IMR-90 (cell line): ENCODE measurements around the gene E2F4. TPM values are rescaled to one million over a fixed set of nuclear protein-coding genes. Genes with fewer than 3 reads are reported as not detected.

ENCODE experiments used
- ATAC-seq: fragments of 200-7000 bp; cut with Tn5 transposase; 2 replicates; pipeline ENCODE4 v1.9.1; 2020; ENCODE audit warnings: low read depth, mild to moderate bottlenecking, moderate library complexity
- BruUV-seq: library from RNA; stranded (reverse); fragments of 400-500 nt; replicated peaks from 2 replicates; lab custom pipeline; 2021; lab: Mats Ljungman, UMichigan
- CTCF ChIA-PET: fragments of 300-600 bp; formaldehyde crosslinking; extraction: SDS; loops from one replicate; lab custom pipeline; 2021; ENCODE audit warnings: antibody characterized with exemption; lab: Yijun Ruan, JAX
- POLR2A ChIA-PET: fragments of 300-600 bp; sonication (Branson Sonifier 250); formaldehyde crosslinking; loops from one replicate; lab custom pipeline; 2022; ENCODE audit warnings: antibody characterized with exemption; ENCODE audit not compliant: unreplicated experiment; lab: Charles Lee
- DNase-seq: peaks from one replicate; pipeline ENCODE4 v3.0.0; 2013
- H2AFZ ChIP-seq: replicated peaks from 2 replicates; pipeline ENCODE3; 2013; ENCODE audit warnings: low read length, mild to moderate bottlenecking; ENCODE audit not compliant: poor library complexity
- H2AK5ac ChIP-seq: 2 replicates; pipeline ENCODE4 v1.6.1; 2013; ENCODE audit warnings: low read depth, low read length, inconsistent platforms
- H2AK9ac ChIP-seq: replicated peaks from 2 replicates; pipeline ENCODE3; 2013; ENCODE audit warnings: mild to moderate bottlenecking, low read depth, low read length, moderate library complexity; ENCODE audit not compliant: poor library complexity
- H2BK120ac ChIP-seq: 2 replicates; pipeline ENCODE4 v1.6.1; 2013; ENCODE audit warnings: low read depth, low read length, inconsistent platforms
- H2BK15ac ChIP-seq: 3 replicates; pipeline ENCODE4 v1.6.1; 2013; ENCODE audit warnings: low read depth, low read length, inconsistent platforms
- H2BK20ac ChIP-seq: 2 replicates; pipeline ENCODE4 v1.6.1; 2013; ENCODE audit warnings: low read depth, mild to moderate bottlenecking, inconsistent platforms, low read length, moderate library complexity
- H2BK5ac ChIP-seq: 2 replicates; pipeline ENCODE4 v1.6.1; 2013; ENCODE audit warnings: mild to moderate bottlenecking, low read depth, low read length, inconsistent platforms; ENCODE audit not compliant: poor library complexity, severe bottlenecking
- H3K14ac ChIP-seq: replicated peaks from 2 replicates; pipeline ENCODE4 v1.6.1; 2013; ENCODE audit warnings: low read depth, low read length, inconsistent platforms
- H3K18ac ChIP-seq: 2 replicates; pipeline ENCODE4 v1.6.1; 2013; ENCODE audit warnings: low read depth, low read length, control low read depth
- H3K23ac ChIP-seq: 2 replicates; pipeline ENCODE4 v1.6.1; 2013; ENCODE audit warnings: low read depth, low read length, inconsistent platforms
- H3K27ac ChIP-seq: 2 replicates; pipeline ENCODE4 v1.5.1; 2013; ENCODE audit warnings: mild to moderate bottlenecking, control low read depth, low read length; ENCODE audit not compliant: insufficient read depth
- H3K27me3 ChIP-seq: 2 replicates; pipeline ENCODE4 v1.6.1; 2013; ENCODE audit warnings: low read length; ENCODE audit not compliant: control insufficient read depth, insufficient read depth
- H3K36me3 ChIP-seq: 2 replicates; pipeline ENCODE4 v1.6.1; 2013; ENCODE audit warnings: low read length, mixed read lengths; ENCODE audit not compliant: control insufficient read depth, insufficient read depth
- H3K4ac ChIP-seq: 2 replicates; pipeline ENCODE4 v1.6.1; 2013; ENCODE audit warnings: low read depth, low read length, inconsistent platforms
- H3K4me1 ChIP-seq: 2 replicates; pipeline ENCODE4 v1.6.1; 2013; ENCODE audit warnings: low read length, mixed read lengths; ENCODE audit not compliant: control insufficient read depth, insufficient read depth
- H3K4me2 ChIP-seq: 2 replicates; pipeline ENCODE4 v1.6.1; 2013; ENCODE audit warnings: low read depth, mild to moderate bottlenecking, control low read depth, low read length, moderate library complexity
- H3K4me3 ChIP-seq: 2 replicates; pipeline ENCODE4 v1.5.1; 2013; ENCODE audit warnings: low read depth, mild to moderate bottlenecking, control low read depth, low read length, moderate library complexity; ENCODE audit not compliant: insufficient read depth
- H3K56ac ChIP-seq: 2 replicates; pipeline ENCODE4 v1.6.1; 2013; ENCODE audit warnings: low read length, inconsistent platforms; ENCODE audit not compliant: insufficient read depth; ENCODE audit errors: extremely low read depth
- H3K79me1 ChIP-seq, 2 experiments: 2 replicates each; pipeline ENCODE4 v1.6.1; 2013; ENCODE audit warnings: low read length in 2 of 2, inconsistent platforms in 1 of 2, low read depth in 1 of 2
- H3K9ac ChIP-seq: 2 replicates; pipeline ENCODE4 v1.6.1; 2013; ENCODE audit warnings: low read depth, low read length, control low read depth
- H3K9me1 ChIP-seq: 2 replicates; pipeline ENCODE4 v1.6.1; 2013; ENCODE audit warnings: low read length, inconsistent platforms; ENCODE audit not compliant: insufficient read depth
- H3K9me3 ChIP-seq: 2 replicates; pipeline ENCODE4 v1.6.1; 2013; ENCODE audit warnings: low read length; ENCODE audit not compliant: control insufficient read depth, insufficient read depth
- H4K20me1 ChIP-seq: 2 replicates; pipeline ENCODE4 v1.6.1; 2013; ENCODE audit warnings: low read length, inconsistent platforms; ENCODE audit not compliant: insufficient read depth
- H4K5ac ChIP-seq: 2 replicates; pipeline ENCODE4 v1.6.1; 2013; ENCODE audit warnings: mild to moderate bottlenecking, low read depth, low read length, control low read depth
- H4K8ac ChIP-seq, 2 experiments: 2 replicates each; pipeline ENCODE4 v1.6.1; 2013; ENCODE audit warnings: low read depth in 2 of 2, low read length in 2 of 2, control low read depth in 1 of 2, inconsistent platforms in 1 of 2
- H4K91ac ChIP-seq: 2 replicates; pipeline ENCODE4 v1.6.1; 2013; ENCODE audit warnings: low read depth, low read length, inconsistent platforms; ENCODE audit not compliant: insufficient read depth
- CEBPB ChIP-seq: IDR thresholded peaks from 2 replicates; pipeline ENCODE4 v1.6.1; 2012; ENCODE audit warnings: low read depth, low read length, improper control_type of control experiment
- CHD1 ChIP-seq: IDR thresholded peaks from 2 replicates; pipeline ENCODE4 v1.6.1; 2012; ENCODE audit warnings: low read depth, low read length, improper control_type of control experiment
- FOS ChIP-seq: fragments of 150-350 bp; IDR thresholded peaks from 2 replicates; pipeline ENCODE4 v1.6.1; 2016; ENCODE audit warnings: low read depth, low read length
- MAFK ChIP-seq: IDR thresholded peaks from 2 replicates; pipeline ENCODE4 v1.6.1; 2012; ENCODE audit warnings: low read depth, low read length, improper control_type of control experiment
- MAZ ChIP-seq: IDR thresholded peaks from 2 replicates; pipeline ENCODE4 v1.6.1; 2012; ENCODE audit warnings: low read depth, mild to moderate bottlenecking, low read length, improper control_type of control experiment, moderate library complexity, borderline replicate concordance
- MXI1 ChIP-seq: IDR thresholded peaks from 2 replicates; pipeline ENCODE4 v1.6.1; 2012; ENCODE audit warnings: low read depth, mild to moderate bottlenecking, low read length, moderate library complexity, borderline replicate concordance
- POLR2A ChIP-seq: IDR thresholded peaks from 2 replicates; pipeline ENCODE4 v1.6.1; 2012; ENCODE audit warnings: mild to moderate bottlenecking, low read depth, low read length
- RAD21 ChIP-seq: IDR thresholded peaks from 2 replicates; pipeline ENCODE4 v1.6.1; 2012; ENCODE audit warnings: low read length, improper control_type of control experiment
- RCOR1 ChIP-seq: IDR thresholded peaks from 2 replicates; pipeline ENCODE4 v1.6.1; 2012; ENCODE audit warnings: mild to moderate bottlenecking, low read length, improper control_type of control experiment; ENCODE audit not compliant: insufficient replicate concordance
- RFX5 ChIP-seq: IDR thresholded peaks from 2 replicates; pipeline ENCODE4 v1.8.0; 2012; ENCODE audit warnings: low read depth, mild to moderate bottlenecking, low read length, moderate library complexity
- USF2 ChIP-seq: fragments of 150-350 bp; IDR thresholded peaks from 2 replicates; pipeline ENCODE4 v1.6.1; 2017; ENCODE audit warnings: mild to moderate bottlenecking, antibody characterized with exemption, low read length, low read depth
- WGBS, 2 experiments: methylation state at CpG; one replicate each; pipeline versions ENCODE4 v1.1.5 to v1.1.7; 2013; ENCODE audit warnings: missing lambda C conversion rate in 2 of 2; ENCODE audit not compliant: insufficient read length in 1 of 2; ENCODE audit errors: extremely low coverage in 2 of 2; 5-methylcytosine and 5-hydroxymethylcytosine counted together
- dilution Hi-C: fragments of 300-500 bp; cut with HindIII; formaldehyde crosslinking; loops from one replicate; pipeline ENCODE4 v1.14.3; 2018; ENCODE audit warnings: low sequenced_read_pairs; ENCODE audit not compliant: unreplicated experiment
- in situ Hi-C: fragments of 300-500 bp; cut with MboI; formaldehyde crosslinking; loops from 3 replicates; pipeline ENCODE4 v1.14.3; 2019; ENCODE audit warnings: low sequenced_read_pairs, inconsistent platforms, mixed read lengths
- intact Hi-C: fragments of 100-400 bp; cut with micrococcal nuclease; formaldehyde crosslinking; loops from 2 replicates; pipeline ENCODE4 v1.10.0; 2022
- polyA plus RNA-seq, 3 experiments: library from polyadenylated mRNA; depleted of rRNA; stranded (reverse); fragments of >200 nt; gene quantifications; 2 replicates each; pipeline ENCODE4 v1.2.3, GENCODE V29; 2012; ENCODE audit warnings: low replicate concordance in 1 of 3
- total RNA-seq: library from RNA; depleted of rRNA; stranded (reverse); fragments of >200 nt; gene quantifications from 2 replicates; pipeline ENCODE4 v1.2.3, GENCODE V29; 2012
- TF ChIP-seq, protein P1 (sequence below): fragments of 150-350 bp; IDR thresholded peaks from 2 replicates; pipeline ENCODE4 v1.6.1; 2016; ENCODE audit warnings: low read depth, mild to moderate bottlenecking, low read length, moderate library complexity, borderline replicate concordance
- TF ChIP-seq, protein P2 (sequence below): conservative IDR thresholded peaks from 2 replicates; pipeline ENCODE4 v1.5.1; 2012; ENCODE audit warnings: mild to moderate bottlenecking, low read depth, low read length, improper control_type of control experiment

Gene E2F4
- total and polyA plus RNA-seq, 2 of the 4 experiments (the other 2 are of a cell fraction), result 63.4 to 103 TPM

DNA sequence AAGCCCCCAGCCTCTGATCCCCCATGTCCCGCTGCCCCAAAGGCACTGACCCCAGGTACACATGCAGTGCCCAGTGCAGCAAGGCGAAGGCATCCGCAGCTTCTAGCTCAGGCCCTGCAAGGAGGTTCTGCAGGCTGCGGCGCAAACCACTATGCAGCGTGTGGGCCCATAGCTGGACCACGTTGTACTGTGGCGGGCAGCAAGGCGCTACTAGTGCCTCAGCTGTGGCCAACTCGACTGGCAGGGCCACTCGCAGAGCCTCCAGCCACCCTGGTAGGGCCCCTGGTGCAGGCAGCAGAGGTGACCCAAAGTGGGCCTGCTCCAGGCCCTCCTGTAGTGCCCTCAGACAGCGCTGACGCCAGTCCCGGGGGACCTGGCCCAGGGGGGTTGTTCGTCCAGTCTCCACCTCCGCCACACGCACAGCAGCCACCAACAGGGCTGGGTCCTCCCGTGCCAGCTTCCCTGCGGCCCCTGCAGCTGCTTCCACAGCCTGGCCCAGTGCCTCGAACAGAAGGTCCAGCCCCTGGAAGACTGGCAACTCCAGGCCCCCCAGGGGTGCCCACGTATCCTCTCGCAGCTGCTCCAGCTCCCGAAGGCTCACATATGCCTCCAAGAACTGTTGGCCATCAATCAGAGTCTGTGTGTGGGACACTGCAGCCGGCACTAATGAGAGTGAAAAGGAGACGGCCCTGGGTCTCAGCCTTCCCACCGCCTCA lies 4.6 kb upstream of the E2F4 start:
- H3K56ac ChIP-seq, result no peak overlapping the region
- no peak for TF ChIP-seq MXI1
- no peak for TF ChIP-seq CHD1
- no peak for TF ChIP-seq RAD21
- TF ChIP-seq USF2, result no peak
- no peak for TF ChIP-seq MAFK
- TF ChIP-seq, protein P1, sequence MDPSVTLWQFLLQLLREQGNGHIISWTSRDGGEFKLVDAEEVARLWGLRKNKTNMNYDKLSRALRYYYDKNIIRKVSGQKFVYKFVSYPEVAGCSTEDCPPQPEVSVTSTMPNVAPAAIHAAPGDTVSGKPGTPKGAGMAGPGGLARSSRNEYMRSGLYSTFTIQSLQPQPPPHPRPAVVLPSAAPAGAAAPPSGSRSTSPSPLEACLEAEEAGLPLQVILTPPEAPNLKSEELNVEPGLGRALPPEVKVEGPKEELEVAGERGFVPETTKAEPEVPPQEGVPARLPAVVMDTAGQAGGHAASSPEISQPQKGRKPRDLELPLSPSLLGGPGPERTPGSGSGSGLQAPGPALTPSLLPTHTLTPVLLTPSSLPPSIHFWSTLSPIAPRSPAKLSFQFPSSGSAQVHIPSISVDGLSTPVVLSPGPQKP, result no peak
- TF ChIP-seq CEBPB, result no peak
- no peak for TF ChIP-seq FOS
- no peak for TF ChIP-seq RCOR1
- TF ChIP-seq MAZ, result no peak
- TF ChIP-seq POLR2A, result no peak
- TF ChIP-seq, protein P2, sequence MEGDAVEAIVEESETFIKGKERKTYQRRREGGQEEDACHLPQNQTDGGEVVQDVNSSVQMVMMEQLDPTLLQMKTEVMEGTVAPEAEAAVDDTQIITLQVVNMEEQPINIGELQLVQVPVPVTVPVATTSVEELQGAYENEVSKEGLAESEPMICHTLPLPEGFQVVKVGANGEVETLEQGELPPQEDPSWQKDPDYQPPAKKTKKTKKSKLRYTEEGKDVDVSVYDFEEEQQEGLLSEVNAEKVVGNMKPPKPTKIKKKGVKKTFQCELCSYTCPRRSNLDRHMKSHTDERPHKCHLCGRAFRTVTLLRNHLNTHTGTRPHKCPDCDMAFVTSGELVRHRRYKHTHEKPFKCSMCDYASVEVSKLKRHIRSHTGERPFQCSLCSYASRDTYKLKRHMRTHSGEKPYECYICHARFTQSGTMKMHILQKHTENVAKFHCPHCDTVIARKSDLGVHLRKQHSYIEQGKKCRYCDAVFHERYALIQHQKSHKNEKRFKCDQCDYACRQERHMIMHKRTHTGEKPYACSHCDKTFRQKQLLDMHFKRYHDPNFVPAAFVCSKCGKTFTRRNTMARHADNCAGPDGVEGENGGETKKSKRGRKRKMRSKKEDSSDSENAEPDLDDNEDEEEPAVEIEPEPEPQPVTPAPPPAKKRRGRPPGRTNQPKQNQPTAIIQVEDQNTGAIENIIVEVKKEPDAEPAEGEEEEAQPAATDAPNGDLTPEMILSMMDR, result no peak
- TF ChIP-seq RFX5, result no peak
- peaks cover 11 to 19% of the 10 kb centered on the region in 2 experiments for H3K79me1 ChIP-seq
- ATAC-seq, result no peak
- no peak overlapping the region for H4K91ac ChIP-seq
- H4K20me1 ChIP-seq, result peaks cover 6% of the 10 kb centered on the region
- H4K8ac ChIP-seq, result no peak overlapping the region
- POLR2A ChIA-PET, result no interaction called here
- H4K5ac ChIP-seq, result no peak overlapping the region
- H3K27me3 ChIP-seq, result no peaks in the 10 kb centered on the region
- H3K18ac ChIP-seq, result no peak overlapping the region
- H3K4me3 ChIP-seq, result no peak overlapping the region
- no peak overlapping the region for H2BK15ac ChIP-seq
- intact Hi-C loops (loop anchor here (10.0 kb wide), 1 partner anchor 173 kb away; no protein-coding TSS in a partner anchor), dilution Hi-C loops (no loop called here), in situ Hi-C loops (no loop called here)
- H3K14ac ChIP-seq, result no peak overlapping the region
- no peak overlapping the region for H2BK120ac ChIP-seq
- H3K4ac ChIP-seq, result no peak overlapping the region
- H2AK5ac ChIP-seq, result no peak overlapping the region
- CTCF ChIA-PET, result no interaction called here
- no peaks in the 10 kb centered on the region for H3K9me3 ChIP-seq
- H2BK5ac ChIP-seq, result no peak overlapping the region
- no peak overlapping the region for H2AFZ ChIP-seq
- no peaks in the 10 kb centered on the region for H3K36me3 ChIP-seq
- BruUV-seq, result no TSS peak
- no peak overlapping the region for H3K23ac ChIP-seq
- WGBS, 2 experiments, result 75% methylated on average over 12 of the region's 26 CpGs; no CpG with 5 or more reads in 1 of the 2 experiments
- no peak for DNase-seq
- H2AK9ac ChIP-seq, result peak overlapping the region; percentile 29
- no peak overlapping the region for H3K9ac ChIP-seq
- no peak overlapping the region for H2BK20ac ChIP-seq
- H3K9me1 ChIP-seq, result peaks cover 19% of the 10 kb centered on the region
- H3K4me2 ChIP-seq, result no peak overlapping the region
- no peak overlapping the region for H3K27ac ChIP-seq
- H3K4me1 ChIP-seq, result peaks cover 13% of the 10 kb centered on the region
